ENCODE measurements around the gene PLLP. TPM values are rescaled to one million over a fixed set of nuclear protein-coding genes. Genes with fewer than 3 reads are reported as not detected.

PLLP gene
- total and polyA plus RNA-seq, 2 donors (not counting 1 experiment from before 2014, with no cell fraction given): 0.15 TPM; not detected in 1

GRCh38 chr16:57258910-57259475 lies 25.5 kb downstream of the PLLP start:
- Mint-ChIP-seq H3K27me3 (no peaks in the 10 kb centered on the region), H3K9me3 (ENCODE audit: insufficient read depth) (no peaks in the 10 kb centered on the region), H3K4me3 (no peak overlapping the region), H3K4me1 (peaks cover 6% of the 10 kb centered on the region), H3K27ac (no peak overlapping the region)
- H3K4me1 ChIP-seq (ENCODE audit: control insufficient read depth in 2 of 2, insufficient read depth in 2 of 2, low read length in 2 of 2): peaks cover 0 to 11% of the 10 kb centered on the region in 2 donors
- H3K9ac ChIP-seq (ENCODE audit: low read length): no peak overlapping the region
- no peak for DNase-seq
- no peaks in the 10 kb centered on the region for H3K27me3 ChIP-seq (replicated peaks in 1 of 4; ENCODE audit: control extremely low read depth in 1 of 4, control insufficient read depth in 3 of 4, insufficient read depth in 4 of 4, low read length in 3 of 4)
- H4K20me1 ChIP-seq (ENCODE audit: control insufficient read depth, insufficient read depth, low read length, poor library complexity, severe bottlenecking): no peaks in the 10 kb centered on the region
- H3K79me2 ChIP-seq (ENCODE audit: control insufficient read depth, insufficient read depth, low read length): no peaks in the 10 kb centered on the region
- H2AFZ ChIP-seq (ENCODE audit: insufficient read depth, low read depth, low read length, poor library complexity, severe bottlenecking): no peak overlapping the region
- H3K27ac ChIP-seq (ENCODE audit: low read length in 2 of 2): no peak overlapping the region
- ChIA-PET CTCF (no interaction called here), POLR2A (no interaction called here)
- WGBS (ENCODE audit: insufficient coverage): 83% methylated on average over 1 of the region's 1 CpG
- H3K36me3 ChIP-seq (replicated peaks in 1 of 2; ENCODE audit: control extremely low read depth in 1 of 2, control insufficient read depth in 1 of 2, extremely low read depth in 1 of 2, insufficient read depth in 2 of 2, low read length in 1 of 2): peaks cover 2 to 7% of the 10 kb centered on the region in 2 experiments
- intact Hi-C loops (cut with micrococcal nuclease): no loop called here
- no peak overlapping the region for H3K4me2 ChIP-seq (replicated peaks; ENCODE audit: low read depth, low read length, poor library complexity, severe bottlenecking)
- TF ChIP-seq EZH2 (IDR thresholded peaks at IDR 0.05; ENCODE audit: borderline replicate concordance, insufficient read depth, low read depth, low read length, poor library complexity, severe bottlenecking): no peak
- TF ChIP-seq, protein P1, sequence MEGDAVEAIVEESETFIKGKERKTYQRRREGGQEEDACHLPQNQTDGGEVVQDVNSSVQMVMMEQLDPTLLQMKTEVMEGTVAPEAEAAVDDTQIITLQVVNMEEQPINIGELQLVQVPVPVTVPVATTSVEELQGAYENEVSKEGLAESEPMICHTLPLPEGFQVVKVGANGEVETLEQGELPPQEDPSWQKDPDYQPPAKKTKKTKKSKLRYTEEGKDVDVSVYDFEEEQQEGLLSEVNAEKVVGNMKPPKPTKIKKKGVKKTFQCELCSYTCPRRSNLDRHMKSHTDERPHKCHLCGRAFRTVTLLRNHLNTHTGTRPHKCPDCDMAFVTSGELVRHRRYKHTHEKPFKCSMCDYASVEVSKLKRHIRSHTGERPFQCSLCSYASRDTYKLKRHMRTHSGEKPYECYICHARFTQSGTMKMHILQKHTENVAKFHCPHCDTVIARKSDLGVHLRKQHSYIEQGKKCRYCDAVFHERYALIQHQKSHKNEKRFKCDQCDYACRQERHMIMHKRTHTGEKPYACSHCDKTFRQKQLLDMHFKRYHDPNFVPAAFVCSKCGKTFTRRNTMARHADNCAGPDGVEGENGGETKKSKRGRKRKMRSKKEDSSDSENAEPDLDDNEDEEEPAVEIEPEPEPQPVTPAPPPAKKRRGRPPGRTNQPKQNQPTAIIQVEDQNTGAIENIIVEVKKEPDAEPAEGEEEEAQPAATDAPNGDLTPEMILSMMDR (IDR thresholded peaks at IDR 0.05): no peak
- H3K4me3 ChIP-seq (ENCODE audit: control extremely low read depth in 1 of 5, extremely low read depth in 1 of 5, insufficient read depth in 1 of 5, low read depth in 2 of 5, low read length in 4 of 5): no peak overlapping the region
- H3K9me3 ChIP-seq (ENCODE audit: control extremely low read depth in 1 of 3, control insufficient read depth in 2 of 3, insufficient read depth in 1 of 3, low read length in 2 of 3): no peaks in the 10 kb centered on the region
- ATAC-seq (ENCODE audit: low read depth): no peak

- intact Hi-C loops (cut with micrococcal nuclease): no loop called here
- ChIA-PET CTCF (no interaction called here), POLR2A (no interaction called here)
- Mint-ChIP-seq H3K27ac (no peak overlapping the region), H3K4me3 (no peak overlapping the region), H3K9me3 (ENCODE audit: insufficient read depth) (no peaks in the 10 kb centered on the region), H3K4me1 (peaks cover 6% of the 10 kb centered on the region), H3K27me3 (no peaks in the 10 kb centered on the region)
- H3K79me2 ChIP-seq (ENCODE audit: control insufficient read depth, insufficient read depth, low read length): no peaks in the 10 kb centered on the region
- peaks cover 0 to 10% of the 10 kb centered on the region in 2 donors for H3K4me1 ChIP-seq (ENCODE audit: control insufficient read depth in 2 of 2, insufficient read depth in 2 of 2, low read length in 2 of 2)
- DNase-seq (no peak), ATAC-seq (ENCODE audit: low read depth) (no peak)
- H3K9ac ChIP-seq (ENCODE audit: low read length): no peak overlapping the region
- H2AFZ ChIP-seq (ENCODE audit: insufficient read depth, low read depth, low read length, poor library complexity, severe bottlenecking): no peak overlapping the region
- H3K27ac ChIP-seq (ENCODE audit: low read length in 2 of 2): no peak overlapping the region
- no peak overlapping the region for H3K4me2 ChIP-seq (replicated peaks; ENCODE audit: low read depth, low read length, poor library complexity, severe bottlenecking)
- H4K20me1 ChIP-seq (ENCODE audit: control insufficient read depth, insufficient read depth, low read length, poor library complexity, severe bottlenecking): no peaks in the 10 kb centered on the region
- WGBS (ENCODE audit: insufficient coverage): 99% methylated on average over 17 of the region's 18 CpGs
- H3K36me3 ChIP-seq (replicated peaks in 1 of 2; ENCODE audit: control extremely low read depth in 1 of 2, control insufficient read depth in 1 of 2, extremely low read depth in 1 of 2, insufficient read depth in 2 of 2, low read length in 1 of 2): peaks cover 2 to 10% of the 10 kb centered on the region in 2 experiments
- no peak overlapping the region for H3K4me3 ChIP-seq (ENCODE audit: control extremely low read depth in 1 of 5, extremely low read depth in 1 of 5, insufficient read depth in 1 of 5, low read depth in 2 of 5, low read length in 4 of 5)
- no peak for TF ChIP-seq EZH2 (IDR thresholded peaks at IDR 0.05; ENCODE audit: borderline replicate concordance, insufficient read depth, low read depth, low read length, poor library complexity, severe bottlenecking)
- no peaks in the 10 kb centered on the region for H3K27me3 ChIP-seq (replicated peaks in 1 of 4; ENCODE audit: control extremely low read depth in 1 of 4, control insufficient read depth in 3 of 4, insufficient read depth in 4 of 4, low read length in 3 of 4)
- H3K9me3 ChIP-seq (ENCODE audit: control extremely low read depth in 1 of 3, control insufficient read depth in 2 of 3, insufficient read depth in 1 of 3, low read length in 2 of 3): no peaks in the 10 kb centered on the region
Observed at GRCh38 chr16:57258226-57258909, 26.1 kb downstream of the PLLP start.
